Measurements from ENCODE around the gene VMO1. TPM values are rescaled to one million over a fixed set of nuclear protein-coding genes. Genes with fewer than 3 reads are reported as not detected.

Gene VMO1
- polyA plus RNA-seq, result not detected in 2 replicates

GRCh38 chr17:4786106-4786511, at the start of gene VMO1:
Gene VMO1 (minus strand): TSS chr17:4786364. CDS start chr17:4786352, 12 bp downstream.

GRCh38 chr17:4833178-4833940, 47.2 kb upstream of the VMO1 start, which contains the start of gene MINK1:
Gene MINK1 (plus strand): TSS chr17:4833340. CDS start chr17:4833584, 244 bp downstream.

GRCh38 chr17:4806777-4807604, 20.8 kb upstream of the VMO1 start, which contains the start of gene PLD2:
Gene PLD2 (plus strand): TSS chr17:4807152. CDS start chr17:4807773, 621 bp downstream.

GRCh38 chr17:4802228-4802627, 16.1 kb upstream of the VMO1 start, which contains the start of gene C17orf114:
Gene C17orf114 (minus strand): TSS chr17:4802328.

GRCh38 chr17:4788807-4789700, 2.9 kb upstream of the VMO1 start, which contains the start of gene GLTPD2:
Gene GLTPD2 (plus strand): TSS chr17:4788964. CDS start chr17:4789012, 48 bp downstream.

GRCh38 chr17:4771519-4772234, 14.5 kb downstream of the VMO1 start, which contains the start of gene TM4SF5:
Gene TM4SF5 (plus strand): TSS chr17:4771886. CDS start chr17:4771923, 37 bp downstream.

GRCh38 chr17:4739122-4740024, 46.8 kb downstream of the VMO1 start, which contains the start of the genes CXCL16 and ZMYND15:
Gene CXCL16 (minus strand): TSS chr17:4739928. CDS start chr17:4739339, 589 bp downstream.
Gene ZMYND15 (plus strand): TSS chr17:4739833. CDS start chr17:4740549, 716 bp downstream.

Other genes starting within 250 kb of the VMO1 start
- 5.6 and 5.9 TPM in 2 replicates for gene MYBBP1A, start 231.0 kb downstream of the VMO1 start, polyA plus RNA-seq
- not detected in 2 replicates for gene GGT6, start 225.8 kb downstream of the VMO1 start, polyA plus RNA-seq
- 0.12 TPM in 1 of 2 replicates, not detected in the other for gene SMTNL2, start 201.8 kb downstream of the VMO1 start, polyA plus RNA-seq
- not detected in 2 replicates for gene ALOX15, start 144.7 kb downstream of the VMO1 start, polyA plus RNA-seq
- gene PELP1, start 82.2 kb downstream of the VMO1 start, polyA plus RNA-seq, result 2.6 and 2.9 TPM in 2 replicates
- gene ARRB2, start 75.7 kb downstream of the VMO1 start, polyA plus RNA-seq, result 5.8 and 6.3 TPM in 2 replicates
- 72.1 and 82.0 TPM in 2 replicates for gene MED11, start 54.9 kb downstream of the VMO1 start, polyA plus RNA-seq
- not detected in 2 replicates for gene ZMYND15, start 46.5 kb downstream of the VMO1 start, polyA plus RNA-seq
- 0.25 and 1.1 TPM in 2 replicates for gene CXCL16, start 46.4 kb downstream of the VMO1 start, polyA plus RNA-seq
- gene TM4SF5, start 14.5 kb downstream of the VMO1 start, polyA plus RNA-seq, result not detected in 2 replicates
- not detected in 2 replicates for gene GLTPD2, start 2.6 kb upstream of the VMO1 start, polyA plus RNA-seq
- gene PSMB6, start 9.8 kb upstream of the VMO1 start, polyA plus RNA-seq, result 377 and 424 TPM in 2 replicates
- gene PLD2, start 20.8 kb upstream of the VMO1 start, polyA plus RNA-seq, result 1.2 and 1.6 TPM in 2 replicates
- gene MINK1, start 47.0 kb upstream of the VMO1 start, polyA plus RNA-seq, result 9.8 and 11.1 TPM in 2 replicates
- gene C17orf107, start 113.2 kb upstream of the VMO1 start, polyA plus RNA-seq, result 0.75 TPM in 1 of 2 replicates, not detected in the other
- not detected in 2 replicates for gene CHRNE, start 116.7 kb upstream of the VMO1 start, polyA plus RNA-seq
- 0.31 and 0.38 TPM in 2 replicates for gene GP1BA, start 145.9 kb upstream of the VMO1 start, polyA plus RNA-seq
- gene SLC25A11, start 153.7 kb upstream of the VMO1 start, polyA plus RNA-seq, result 27.6 and 40.9 TPM in 2 replicates
- gene RNF167, start 153.9 kb upstream of the VMO1 start, polyA plus RNA-seq, result 37.3 and 38.4 TPM in 2 replicates
- 35.7 and 55.5 TPM in 2 replicates for gene PFN1, start 162.2 kb upstream of the VMO1 start, polyA plus RNA-seq
- 2.1 and 2.4 TPM in 2 replicates for gene ENO3, start 164.8 kb upstream of the VMO1 start, polyA plus RNA-seq
- gene SPAG7, start 181.5 kb upstream of the VMO1 start, polyA plus RNA-seq, result 44.8 and 73.7 TPM in 2 replicates
- 1.0 and 8.4 TPM in 2 replicates for gene CAMTA2, start 201.3 kb upstream of the VMO1 start, polyA plus RNA-seq
- gene INCA1, start 211.2 kb upstream of the VMO1 start, polyA plus RNA-seq, result 2.1 and 2.5 TPM in 2 replicates
- gene KIF1C, start 211.6 kb upstream of the VMO1 start, polyA plus RNA-seq, result 0.38 TPM in 1 of 2 replicates, not detected in the other
- not detected in 2 replicates for gene SLC52A1, start 249.1 kb upstream of the VMO1 start, polyA plus RNA-seq